K562 (cell line): ENCODE data around the gene FYB1. TPM values are rescaled to one million over a fixed set of nuclear protein-coding genes. Genes with fewer than 3 reads are reported as not detected.

Source experiments
- CCNT2 ChIP-seq: IDR thresholded peaks from 2 replicates; pipeline ENCODE4 v1.6.1; 2011; ENCODE audit warnings: borderline replicate concordance, low read depth, mild to moderate bottlenecking, moderate library complexity, mixed read lengths, low read length; ENCODE audit not compliant: insufficient read length; ENCODE audit errors: extremely low read depth
- CREB1 ChIP-seq, 2 experiments: sonication (generic) in 1 of 2; formaldehyde crosslinking in 1 of 2; IDR thresholded peaks; 2 replicates each; pipeline versions ENCODE4 v1.6.1 to v1.8.0; 2012 to 2022; ENCODE audit warnings: inconsistent platforms in 1 of 2, mild to moderate bottlenecking in 1 of 2, missing genetic modification reagents in 1 of 2, moderate library complexity in 1 of 2
- GTF2F1 ChIP-seq: IDR thresholded peaks from 2 replicates; pipeline ENCODE4 v1.6.1; 2011; ENCODE audit warnings: low read depth, low read length, improper control_type of control experiment
- IRF2 ChIP-seq: sonication (generic); formaldehyde crosslinking; IDR thresholded peaks from 2 replicates; pipeline ENCODE4 v1.8.1; 2022; ENCODE audit warnings: mild to moderate bottlenecking, missing genetic modification reagents
- JUN ChIP-seq, 2 experiments: sonication (generic) in 1 of 2; formaldehyde crosslinking in 1 of 2; IDR thresholded peaks; 2 replicates each; pipeline versions ENCODE4 v1.6.1 to v1.8.0; 2012 to 2022; ENCODE audit warnings: borderline replicate concordance in 2 of 2, mild to moderate bottlenecking in 2 of 2, improper control_type of control experiment in 1 of 2, low read depth in 1 of 2, low read length in 1 of 2, missing genetic modification reagents in 1 of 2
- MTF1 ChIP-seq: fragments of 250-450 bp; sonication (Bioruptor Pico); IDR thresholded peaks from 2 replicates; pipeline ENCODE4 v1.9.0; 2021; ENCODE audit warnings: moderate library complexity, mild to moderate bottlenecking, inconsistent platforms, borderline replicate concordance
- SLC30A9 ChIP-seq: fragments of 250-450 bp; sonication (Bioruptor Pico); IDR thresholded peaks from 2 replicates; pipeline ENCODE4 v1.8.0; 2022; ENCODE audit warnings: mild to moderate bottlenecking, moderate library complexity
- SMARCC2 ChIP-seq: fragments of 450-650 bp; IDR thresholded peaks from 2 replicates; pipeline ENCODE4 v1.6.1; 2017; ENCODE audit warnings: antibody characterized with exemption, moderate library complexity, mild to moderate bottlenecking, low read depth
- TAF15 ChIP-seq: fragments of 200-400 bp; formaldehyde crosslinking; IDR thresholded peaks from 2 replicates; pipeline ENCODE4 v1.6.1; 2017; ENCODE audit warnings: mild to moderate bottlenecking, low read depth, low read length, moderate library complexity
- TBL1XR1 ChIP-seq, 2 experiments: IDR thresholded peaks; 2 replicates each; pipeline ENCODE4 v1.6.1; 2012; ENCODE audit warnings: improper control_type of control experiment in 2 of 2, low read length in 2 of 2, mild to moderate bottlenecking in 1 of 2
- TRIM24 ChIP-seq, 2 experiments: fragments of 450-650 bp; IDR thresholded peaks; 2 replicates each; pipeline ENCODE4 v1.6.1; 2016
- polyA plus RNA-seq, 8 experiments: library from polyadenylated mRNA; depleted of rRNA in 4 of 8; stranded (reverse) in 5 of 8; unstranded in 3 of 8; fragments of >200 nt; fragmentation: Nextera tagmentation in 2 of 8; fragmentation: Illumina TruSeq in 1 of 8; extraction: Ambion mirVana in 2 of 8; extraction: Trizol in 1 of 8; gene quantifications; 2 replicates each; pipeline versions ENCODE4 v1.2.1 to v1.2.3, GENCODE V29; 2011 to 2014; ENCODE audit warnings: inconsistent platforms in 1 of 8, missing spikeins in 1 of 8
- total RNA-seq, 7 experiments: library from RNA; depleted of rRNA in 6 of 7; stranded (reverse); fragments of >200 nt in 6 of 7; fragmentation: Illumina TruSeq in 2 of 7; extraction: Trizol in 2 of 7; gene quantifications; 2 replicates each; pipeline versions ENCODE4 v1.2.1 to v1.2.3, GENCODE V29; 2011 to 2021; ENCODE audit warnings: low replicate concordance in 1 of 7
- TF ChIP-seq, protein P1 (sequence below): IDR thresholded peaks from 2 replicates; pipeline ENCODE4 v1.6.1; 2016; ENCODE audit warnings: missing genetic modification characterization, missing compliant biosample characterization
- TF ChIP-seq, protein P2 (sequence below): sonication (generic); formaldehyde crosslinking; IDR thresholded peaks from 2 replicates; pipeline ENCODE4 v1.8.0; 2022; ENCODE audit warnings: mild to moderate bottlenecking, missing genetic modification reagents
- TF ChIP-seq, protein P3 (sequence below): fragments of 250-450 bp; sonication (Bioruptor Pico); IDR thresholded peaks from 2 replicates; pipeline ENCODE4 v1.8.0; 2021; ENCODE audit warnings: moderate library complexity, mild to moderate bottlenecking, inconsistent platforms
- TF ChIP-seq, protein P4 (sequence below): sonication (generic); formaldehyde crosslinking; IDR thresholded peaks from 2 replicates; pipeline ENCODE4 v1.8.0; 2023; ENCODE audit warnings: mild to moderate bottlenecking, missing genetic modification reagents
- TF ChIP-seq, protein P5 (sequence below): sonication (generic); formaldehyde crosslinking; IDR thresholded peaks from 2 replicates; pipeline ENCODE4 v1.8.1; 2023; ENCODE audit warnings: mild to moderate bottlenecking, missing genetic modification reagents

The FYB1 gene
- total and polyA plus RNA-seq, 9 of the 15 experiments (the other 6 are each of a cell fraction or from before 2014, with no cell fraction given), result 4.7 to 31.5 (median 9.7) TPM

DNA sequence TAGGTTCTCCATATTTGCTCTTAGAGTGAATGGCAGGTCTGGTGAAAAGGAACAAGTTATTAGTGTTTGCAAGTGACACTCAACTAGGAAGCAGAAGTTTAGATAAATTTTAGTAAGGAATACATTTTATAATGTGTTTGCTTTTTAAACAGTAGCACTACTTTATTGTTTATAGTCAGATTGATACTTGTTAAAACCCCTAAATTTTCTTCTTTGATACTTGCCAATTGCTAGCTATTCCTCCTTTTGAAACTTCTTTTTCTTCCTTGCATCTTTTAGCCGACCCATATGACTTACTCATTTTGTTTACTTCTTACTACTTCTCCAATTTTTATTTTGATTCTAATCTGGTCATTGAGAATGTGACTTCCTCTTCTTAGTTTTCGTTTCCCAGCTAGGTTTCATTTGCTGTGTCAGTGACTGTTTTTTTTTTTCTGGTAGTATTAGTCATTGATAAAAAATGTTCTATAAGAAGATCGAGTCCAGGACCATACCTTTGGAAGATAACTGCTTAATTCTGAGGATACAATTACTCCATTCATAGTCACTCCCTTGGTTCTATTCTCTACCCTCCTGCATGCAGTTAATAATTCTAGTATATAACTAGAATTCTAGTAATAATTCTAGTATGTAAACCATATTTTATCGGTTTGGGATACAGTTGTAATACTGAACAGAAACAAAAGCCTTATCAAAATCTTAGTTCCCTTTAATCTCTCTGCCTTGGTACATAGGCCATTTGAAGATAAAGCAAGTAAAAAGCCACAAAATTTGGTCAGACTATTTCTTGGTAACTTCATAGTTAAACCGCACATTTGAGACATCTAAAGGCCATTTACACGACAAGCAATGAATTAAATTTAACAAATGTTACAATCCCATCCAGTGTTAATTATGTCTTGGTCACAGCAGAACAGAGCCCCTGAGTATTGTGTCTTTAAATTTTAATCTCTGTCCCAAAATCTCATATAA, 142.3 kb downstream of the FYB1 start (continued):
- TF ChIP-seq CCNT2, result peak; percentile 44
- no peak for TF ChIP-seq TAF15
- no peak for TF ChIP-seq CREB1 (IDR thresholded peaks at IDR 0.05)
- TF ChIP-seq CREB1 (CRISPR knock-in tag; IDR thresholded peaks at IDR 0.05), result no peak
- peak; percentile 83 for TF ChIP-seq SMARCC2
- TF ChIP-seq MTF1 (CRISPR knock-in tag), result no peak
- TF ChIP-seq TBL1XR1 (IDR thresholded peaks at IDR 0.05; ENCODE audit: low read length in 2 of 2), result no peak
- TF ChIP-seq, protein P1, sequence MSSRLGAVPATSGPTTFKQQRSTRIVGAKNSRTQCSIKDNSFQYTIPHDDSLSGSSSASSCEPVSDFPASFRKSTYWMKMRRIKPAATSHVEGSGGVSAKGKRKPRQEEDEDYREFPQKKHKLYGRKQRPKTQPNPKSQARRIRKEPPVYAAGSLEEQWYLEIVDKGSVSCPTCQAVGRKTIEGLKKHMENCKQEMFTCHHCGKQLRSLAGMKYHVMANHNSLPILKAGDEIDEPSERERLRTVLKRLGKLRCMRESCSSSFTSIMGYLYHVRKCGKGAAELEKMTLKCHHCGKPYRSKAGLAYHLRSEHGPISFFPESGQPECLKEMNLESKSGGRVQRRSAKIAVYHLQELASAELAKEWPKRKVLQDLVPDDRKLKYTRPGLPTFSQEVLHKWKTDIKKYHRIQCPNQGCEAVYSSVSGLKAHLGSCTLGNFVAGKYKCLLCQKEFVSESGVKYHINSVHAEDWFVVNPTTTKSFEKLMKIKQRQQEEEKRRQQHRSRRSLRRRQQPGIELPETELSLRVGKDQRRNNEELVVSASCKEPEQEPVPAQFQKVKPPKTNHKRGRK (tag), result no peak; the same call in 1 of the 2 replicates
- peak; percentile 71 for TF ChIP-seq JUN (IDR thresholded peaks at IDR 0.05; ENCODE audit: borderline replicate concordance, low read depth, low read length)
- no peak for TF ChIP-seq JUN (CRISPR knock-in tag; IDR thresholded peaks at IDR 0.05; ENCODE audit: borderline replicate concordance)
- TF ChIP-seq, protein P2, sequence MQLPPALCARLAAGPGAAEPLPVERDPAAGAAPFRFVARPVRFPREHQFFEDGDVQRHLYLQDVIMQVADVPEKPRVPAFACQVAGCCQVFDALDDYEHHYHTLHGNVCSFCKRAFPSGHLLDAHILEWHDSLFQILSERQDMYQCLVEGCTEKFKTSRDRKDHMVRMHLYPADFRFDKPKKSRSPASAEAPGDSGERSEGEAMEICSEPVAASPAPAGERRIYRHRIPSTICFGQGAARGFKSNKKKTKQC (CRISPR knock-in tag), result no peak
- TF ChIP-seq, protein P3, sequence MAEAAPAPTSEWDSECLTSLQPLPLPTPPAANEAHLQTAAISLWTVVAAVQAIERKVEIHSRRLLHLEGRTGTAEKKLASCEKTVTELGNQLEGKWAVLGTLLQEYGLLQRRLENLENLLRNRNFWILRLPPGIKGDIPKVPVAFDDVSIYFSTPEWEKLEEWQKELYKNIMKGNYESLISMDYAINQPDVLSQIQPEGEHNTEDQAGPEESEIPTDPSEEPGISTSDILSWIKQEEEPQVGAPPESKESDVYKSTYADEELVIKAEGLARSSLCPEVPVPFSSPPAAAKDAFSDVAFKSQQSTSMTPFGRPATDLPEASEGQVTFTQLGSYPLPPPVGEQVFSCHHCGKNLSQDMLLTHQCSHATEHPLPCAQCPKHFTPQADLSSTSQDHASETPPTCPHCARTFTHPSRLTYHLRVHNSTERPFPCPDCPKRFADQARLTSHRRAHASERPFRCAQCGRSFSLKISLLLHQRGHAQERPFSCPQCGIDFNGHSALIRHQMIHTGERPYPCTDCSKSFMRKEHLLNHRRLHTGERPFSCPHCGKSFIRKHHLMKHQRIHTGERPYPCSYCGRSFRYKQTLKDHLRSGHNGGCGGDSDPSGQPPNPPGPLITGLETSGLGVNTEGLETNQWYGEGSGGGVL, result no peak
- TF ChIP-seq, protein P4, sequence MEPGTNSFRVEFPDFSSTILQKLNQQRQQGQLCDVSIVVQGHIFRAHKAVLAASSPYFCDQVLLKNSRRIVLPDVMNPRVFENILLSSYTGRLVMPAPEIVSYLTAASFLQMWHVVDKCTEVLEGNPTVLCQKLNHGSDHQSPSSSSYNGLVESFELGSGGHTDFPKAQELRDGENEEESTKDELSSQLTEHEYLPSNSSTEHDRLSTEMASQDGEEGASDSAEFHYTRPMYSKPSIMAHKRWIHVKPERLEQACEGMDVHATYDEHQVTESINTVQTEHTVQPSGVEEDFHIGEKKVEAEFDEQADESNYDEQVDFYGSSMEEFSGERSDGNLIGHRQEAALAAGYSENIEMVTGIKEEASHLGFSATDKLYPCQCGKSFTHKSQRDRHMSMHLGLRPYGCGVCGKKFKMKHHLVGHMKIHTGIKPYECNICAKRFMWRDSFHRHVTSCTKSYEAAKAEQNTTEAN (CRISPR knock-in tag), result no peak
- no peak for TF ChIP-seq GTF2F1
- no peak for TF ChIP-seq IRF2 (CRISPR knock-in tag)
- peak in 1 of 2 experiments; percentile 51; a peak in 1 of 4 replicates for TF ChIP-seq TRIM24 (IDR thresholded peaks at IDR 0.05)
- no peak for TF ChIP-seq SLC30A9 (CRISPR knock-in tag)
- TF ChIP-seq, protein P5, sequence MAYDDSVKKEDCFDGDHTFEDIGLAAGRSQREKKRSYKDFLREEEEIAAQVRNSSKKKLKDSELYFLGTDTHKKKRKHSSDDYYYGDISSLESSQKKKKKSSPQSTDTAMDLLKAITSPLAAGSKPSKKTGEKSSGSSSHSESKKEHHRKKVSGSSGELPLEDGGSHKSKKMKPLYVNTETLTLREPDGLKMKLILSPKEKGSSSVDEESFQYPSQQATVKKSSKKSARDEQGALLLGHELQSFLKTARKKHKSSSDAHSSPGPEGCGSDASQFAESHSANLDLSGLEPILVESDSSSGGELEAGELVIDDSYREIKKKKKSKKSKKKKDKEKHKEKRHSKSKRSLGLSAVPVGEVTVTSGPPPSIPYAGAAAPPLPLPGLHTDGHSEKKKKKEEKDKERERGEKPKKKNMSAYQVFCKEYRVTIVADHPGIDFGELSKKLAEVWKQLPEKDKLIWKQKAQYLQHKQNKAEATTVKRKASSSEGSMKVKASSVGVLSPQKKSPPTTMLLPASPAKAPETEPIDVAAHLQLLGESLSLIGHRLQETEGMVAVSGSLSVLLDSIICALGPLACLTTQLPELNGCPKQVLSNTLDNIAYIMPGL (CRISPR knock-in tag), result no peak
